ENCODE measurements around the gene MEX3A.
"Not testable (repeated sequence)": the region's sequence is repeated elsewhere in the genome, so short reads cannot be mapped to it uniquely, and the experiment has no call there.

Gene MEX3A

DNA sequence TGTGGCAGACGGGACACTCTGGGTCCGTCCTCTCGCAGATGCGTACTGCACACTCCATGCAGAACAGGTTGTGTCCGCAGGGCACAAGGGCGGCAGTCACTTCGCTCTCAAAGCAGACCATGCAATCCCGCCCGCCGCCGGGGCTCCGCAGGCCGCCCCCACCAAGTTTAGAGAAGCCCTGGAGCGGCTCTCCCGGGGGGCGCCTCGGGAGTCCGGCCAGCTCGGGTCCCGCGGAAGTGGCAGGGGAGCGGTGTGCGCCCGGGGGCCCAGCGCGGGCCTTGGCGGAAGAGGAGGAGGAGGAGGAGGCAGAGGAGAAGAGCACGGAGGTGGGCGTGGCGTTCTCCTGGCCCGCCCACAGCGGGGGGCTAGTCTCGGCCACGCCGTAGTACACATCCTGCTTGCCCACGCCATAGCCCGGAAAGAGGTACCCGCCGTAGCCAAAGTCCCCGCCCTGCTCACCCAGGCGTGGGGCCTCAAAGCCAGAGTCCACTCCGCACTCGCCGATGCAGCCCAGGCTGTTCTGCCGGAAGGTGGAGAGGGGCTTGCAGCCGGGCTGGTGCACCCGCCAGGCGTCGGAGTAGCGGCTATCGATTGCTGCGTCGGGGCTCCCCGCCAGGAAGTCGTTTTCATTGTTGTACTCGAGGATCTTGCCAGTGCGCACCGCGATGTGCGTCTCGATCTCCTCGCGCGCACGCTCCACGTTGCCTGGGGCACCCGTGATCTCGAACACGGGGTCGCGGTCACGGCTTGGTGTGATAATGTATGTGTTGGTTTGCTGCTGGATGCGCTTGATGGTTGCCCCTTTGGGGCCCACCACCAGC is 5.4 kb downstream of the MEX3A start:
- DNase-seq, result no peak

DNA sequence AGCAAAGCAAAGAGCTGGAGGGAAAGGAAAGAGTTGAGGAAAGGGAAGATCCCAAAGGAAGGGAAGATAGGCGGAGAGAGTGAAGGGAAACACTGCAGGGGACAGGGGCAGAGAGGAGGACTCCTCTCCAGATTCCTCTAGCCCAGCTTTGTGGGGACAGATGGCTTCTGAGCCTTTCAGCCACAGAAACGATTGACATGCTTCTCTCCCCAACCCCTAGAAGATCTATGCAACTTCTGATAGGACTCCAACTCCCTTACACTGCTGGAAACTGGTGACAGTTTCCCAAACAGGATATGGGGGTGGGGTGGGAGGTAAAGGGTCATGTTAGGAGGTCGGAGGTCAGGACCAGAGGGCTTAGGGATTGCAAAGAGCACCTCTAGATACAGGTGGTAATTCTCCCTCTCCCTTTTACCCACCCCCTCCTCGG is 6.5 kb downstream of the MEX3A start:
- no peak for DNase-seq

DNA sequence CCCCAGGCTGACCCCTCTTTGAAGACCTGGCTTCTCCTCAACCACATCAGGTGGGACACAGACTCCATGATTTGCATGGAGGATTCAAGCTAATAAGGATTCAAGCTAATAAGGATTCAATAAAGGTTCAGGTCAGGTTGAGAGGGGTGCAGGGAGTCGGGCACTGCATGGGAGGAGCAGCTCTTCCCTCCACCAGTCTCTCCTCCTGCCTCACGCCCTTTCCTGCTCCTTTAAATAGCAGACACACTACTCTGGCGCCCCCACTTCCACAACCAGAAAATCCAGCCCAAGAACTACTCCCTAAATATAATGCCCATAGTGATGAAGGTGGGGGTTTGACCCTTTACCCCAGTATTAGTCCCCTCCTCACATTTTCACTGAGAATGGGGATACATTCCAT is 7.1 kb downstream of the MEX3A start:
- DNase-seq, result no peak

DNA sequence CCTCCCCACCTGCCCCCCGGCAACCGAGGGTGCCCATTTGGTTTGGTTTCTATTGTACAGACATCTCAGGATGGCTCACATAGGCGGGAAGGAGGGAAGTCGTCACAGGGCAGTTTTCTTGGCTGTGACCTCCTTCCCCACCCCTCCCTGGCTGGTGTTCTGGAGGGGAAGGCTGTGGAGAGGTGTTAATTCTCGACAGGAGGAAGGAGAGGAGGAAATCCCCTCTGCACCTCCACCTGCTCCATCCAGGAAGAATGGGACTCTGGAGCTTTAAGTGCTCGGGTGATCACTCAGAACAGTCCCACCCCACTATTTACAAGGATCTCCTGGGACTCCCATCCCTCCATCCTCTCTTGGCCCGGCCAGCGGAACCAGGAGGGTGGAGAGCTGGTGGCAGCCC is 7.6 kb downstream of the MEX3A start:
- DNase-seq, result no peak

DNA sequence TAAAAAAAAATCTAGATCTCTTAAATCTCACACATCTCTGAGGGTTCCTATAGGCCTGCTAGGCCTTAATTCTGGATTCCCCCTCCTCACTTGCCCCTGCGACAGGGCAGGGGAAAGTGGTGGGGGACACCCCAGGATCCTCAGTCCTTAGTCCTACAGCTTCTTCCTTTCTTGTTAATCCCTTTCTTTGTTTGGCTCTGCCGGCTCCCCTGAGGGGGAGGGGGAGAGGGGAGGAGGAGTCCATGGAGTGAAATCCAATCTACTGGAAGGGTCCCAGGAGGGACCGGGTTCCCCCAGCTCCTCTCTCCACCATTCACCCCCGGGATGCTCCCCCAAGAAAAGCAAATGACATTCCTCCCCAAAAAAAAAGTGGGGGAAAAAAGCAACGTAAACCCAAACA is 8.5 kb downstream of the MEX3A start:
- DNase-seq, result no peak

DNA sequence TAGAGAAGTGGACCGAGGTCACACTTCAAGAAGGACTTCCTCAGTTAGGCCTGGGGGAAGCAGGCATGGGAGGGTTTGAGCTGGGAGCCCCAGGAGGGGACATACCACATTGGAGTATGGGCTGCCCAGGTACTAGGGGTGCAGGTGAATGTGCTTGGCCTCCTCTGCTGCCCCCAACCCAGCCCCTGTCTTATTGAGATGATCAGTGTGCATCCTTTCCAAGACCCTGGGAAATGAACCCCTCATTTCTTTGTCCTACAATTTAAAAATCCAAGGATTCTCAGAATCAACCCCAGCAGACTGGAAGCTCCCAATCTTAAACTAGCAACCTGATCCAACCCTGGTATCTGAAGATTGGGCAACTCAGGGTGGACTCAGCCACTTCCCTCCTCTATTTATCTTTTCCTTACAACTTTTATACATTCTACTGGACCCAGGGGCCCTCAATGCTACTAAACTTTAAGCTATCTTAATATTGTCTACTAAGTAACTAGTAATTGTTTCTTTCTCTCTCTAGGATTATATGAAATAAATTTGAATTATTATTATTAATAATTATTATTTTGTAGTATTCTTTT is 9.1 kb downstream of the MEX3A start:
- no peak for DNase-seq

DNA sequence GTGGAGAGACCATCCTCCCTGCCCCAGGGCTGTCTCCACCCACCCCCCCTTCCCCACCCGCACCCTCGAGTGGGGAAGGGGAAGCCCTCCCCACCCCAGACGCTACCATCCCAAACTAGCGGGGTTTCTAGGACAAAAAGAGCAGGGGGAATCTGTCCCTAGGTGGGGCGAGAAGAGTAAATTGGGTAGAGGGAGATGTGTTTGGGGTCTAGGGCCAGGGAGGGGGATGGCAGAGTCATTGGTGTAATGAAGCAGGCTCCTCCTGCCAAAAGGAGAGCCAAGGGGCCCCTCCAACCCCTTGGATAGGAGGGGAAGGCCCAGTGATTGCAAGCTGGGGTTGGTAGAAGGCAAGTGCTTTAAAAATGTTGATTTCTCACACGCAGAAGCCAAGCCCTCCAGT is 10.0 kb downstream of the MEX3A start:
- DNase-seq, result no peak

DNA sequence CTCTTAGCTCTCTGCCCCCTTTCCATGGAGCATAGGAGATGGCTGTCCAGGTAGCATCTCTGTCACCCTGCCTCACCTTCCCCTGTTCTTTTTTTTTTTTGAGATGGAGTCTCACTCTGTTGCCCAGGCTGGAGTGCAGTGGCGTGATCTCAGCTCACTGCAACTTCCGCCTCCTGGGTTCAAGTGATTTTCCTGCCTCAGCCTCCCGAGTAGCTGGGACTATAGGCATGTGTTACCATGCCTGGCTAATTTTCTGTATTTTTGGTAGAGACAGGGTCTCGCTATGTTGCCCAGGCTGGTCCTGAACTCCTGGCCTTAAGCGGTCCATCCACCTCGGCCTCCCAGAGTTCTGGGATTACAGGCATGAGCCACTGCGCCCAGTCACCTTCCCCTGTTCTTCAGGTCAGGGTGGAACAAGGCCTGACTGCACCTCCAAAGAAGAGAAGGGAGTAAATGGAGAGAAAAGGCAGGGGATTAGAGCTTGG is 10.9 kb downstream of the MEX3A start:
- DNase-seq, result not testable (repeated sequence)

DNA sequence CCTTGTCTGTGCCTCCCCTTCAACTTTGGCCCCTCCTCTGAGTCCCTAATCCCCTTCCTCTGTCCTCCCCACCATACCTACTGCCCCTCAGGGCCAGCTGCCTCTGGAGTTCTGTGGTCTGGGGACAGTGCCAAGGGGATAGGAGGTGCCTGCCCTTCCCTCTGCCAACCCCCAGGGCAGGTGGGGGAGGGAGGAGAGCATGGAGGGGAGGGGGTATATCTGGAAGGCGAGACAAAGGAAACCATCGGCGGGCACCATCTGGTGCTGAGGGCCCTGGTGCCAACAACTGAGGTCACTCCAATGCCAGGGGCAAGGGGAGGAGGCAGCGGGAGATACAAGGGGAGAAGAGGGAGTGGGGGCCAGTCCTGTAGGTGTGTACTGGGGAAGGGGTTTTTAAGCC is 11.7 kb downstream of the MEX3A start:
- DNase-seq, result no peak

DNA sequence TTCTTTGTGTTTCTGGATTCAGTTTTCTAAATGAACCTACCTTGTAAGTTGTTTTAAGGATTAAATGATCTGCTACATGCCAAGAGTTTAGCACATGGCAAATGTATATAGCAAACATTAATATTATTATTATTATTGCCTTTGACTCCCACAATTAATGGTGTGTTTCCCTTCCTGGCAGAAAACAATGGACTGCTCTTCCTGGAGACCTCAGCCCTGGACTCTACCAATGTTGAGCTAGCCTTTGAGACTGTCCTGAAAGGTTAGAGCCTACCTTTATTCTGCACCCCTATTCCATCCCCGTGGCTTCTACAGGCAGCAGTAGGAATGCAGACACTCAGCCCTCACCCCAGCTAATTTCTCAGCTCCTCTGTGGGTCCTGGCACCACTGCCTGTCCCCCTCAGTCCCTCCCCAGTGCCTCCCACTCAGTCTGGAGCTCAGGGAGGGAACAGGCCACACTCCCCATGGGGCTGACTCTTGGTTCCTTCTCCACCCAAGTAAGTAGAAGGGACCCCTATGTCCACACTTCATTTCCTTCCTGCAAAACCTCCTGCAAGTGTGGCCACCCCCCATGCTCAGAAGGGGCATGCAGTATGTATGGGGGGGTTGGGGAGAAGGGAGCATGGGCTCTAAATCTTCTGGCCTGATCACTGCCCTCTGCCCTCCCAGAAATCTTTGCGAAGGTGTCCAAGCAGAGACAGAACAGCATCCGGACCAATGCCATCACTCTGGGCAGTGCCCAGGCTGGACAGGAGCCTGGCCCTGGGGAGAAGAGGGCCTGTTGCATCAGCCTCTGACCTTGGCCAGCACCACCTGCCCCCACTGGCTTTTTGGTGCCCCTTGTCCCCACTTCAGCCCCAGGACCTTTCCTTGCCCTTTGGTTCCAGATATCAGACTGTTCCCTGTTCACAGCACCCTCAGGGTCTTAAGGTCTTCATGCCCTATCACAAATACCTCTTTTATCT is 12.5 kb downstream of the MEX3A start:
- no peak for DNase-seq

DNA sequence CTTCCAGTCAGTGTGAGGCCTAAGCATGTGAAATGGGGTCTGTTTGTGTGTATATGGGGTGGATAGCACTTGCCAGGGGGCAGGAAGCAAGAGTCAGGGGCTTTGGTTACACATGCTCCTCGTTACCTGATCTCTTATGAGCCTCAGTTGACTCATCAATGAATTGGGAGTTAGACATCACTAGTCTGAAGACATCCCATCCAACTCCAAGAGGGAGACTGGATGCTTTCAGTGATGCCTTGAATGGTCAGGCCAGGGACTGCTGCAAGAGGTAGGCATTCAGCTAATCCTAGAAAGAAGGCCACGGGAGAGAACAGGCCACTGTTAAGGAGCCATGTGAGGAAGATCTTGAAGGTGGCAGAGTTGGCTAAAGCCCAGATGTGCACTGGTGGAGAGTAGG is 15.0 kb downstream of the MEX3A start:
- DNase-seq, result no peak

DNA sequence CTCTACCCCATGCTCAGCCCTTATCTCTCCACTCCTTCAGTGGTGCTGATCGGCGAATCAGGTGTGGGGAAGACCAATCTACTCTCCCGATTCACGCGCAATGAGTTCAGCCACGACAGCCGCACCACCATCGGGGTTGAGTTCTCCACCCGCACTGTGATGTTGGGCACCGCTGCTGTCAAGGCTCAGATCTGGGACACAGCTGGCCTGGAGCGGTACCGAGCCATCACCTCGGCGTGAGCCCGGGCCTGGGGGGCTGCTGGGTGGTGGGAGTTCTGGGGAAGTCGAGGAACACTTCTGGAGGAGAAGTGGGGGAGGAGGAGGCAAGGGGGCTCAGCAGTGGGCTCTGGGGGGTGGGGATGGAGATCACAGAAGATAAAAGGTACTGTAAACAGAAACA is 16.4 kb downstream of the MEX3A start:
- DNase-seq, result no peak

DNA sequence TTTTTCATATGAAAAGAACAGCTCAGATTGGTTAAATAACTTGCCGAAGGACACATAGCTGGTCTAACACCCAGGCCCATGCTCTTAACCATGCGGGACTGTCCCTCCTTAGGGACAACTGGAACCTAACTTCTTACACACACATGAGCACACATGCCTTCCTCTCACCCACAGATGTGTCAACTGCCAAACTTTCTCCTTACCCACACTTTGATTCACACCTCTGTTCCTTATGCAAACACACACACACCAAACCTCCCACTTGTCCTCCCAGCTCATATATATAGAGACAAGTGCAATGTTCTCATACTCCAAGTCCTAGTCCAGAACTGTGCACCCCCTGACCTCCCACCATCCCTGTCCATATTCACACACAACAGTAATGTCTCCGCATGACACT is 17.1 kb downstream of the MEX3A start:
- DNase-seq, result no peak

DNA sequence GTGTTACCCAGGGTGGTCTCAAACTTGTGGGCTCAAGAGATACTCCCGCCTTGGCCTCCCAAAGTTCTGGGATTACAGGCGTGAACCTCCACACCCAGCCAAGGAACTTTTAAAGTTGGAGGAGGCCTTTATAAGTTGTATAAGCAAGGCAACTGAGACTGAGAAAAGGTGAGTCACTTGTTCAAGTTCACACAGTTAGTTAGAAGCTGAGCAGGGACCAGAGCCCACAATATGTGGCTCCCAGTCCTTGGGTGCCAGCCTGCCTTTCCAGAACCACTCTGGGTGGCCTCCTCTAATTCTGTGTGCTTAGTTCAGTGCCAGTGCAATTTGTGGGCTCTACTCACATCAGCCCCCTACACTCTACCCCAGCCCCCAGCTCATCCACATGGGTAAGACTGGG is 17.6 kb downstream of the MEX3A start:
- no peak for DNase-seq

DNA sequence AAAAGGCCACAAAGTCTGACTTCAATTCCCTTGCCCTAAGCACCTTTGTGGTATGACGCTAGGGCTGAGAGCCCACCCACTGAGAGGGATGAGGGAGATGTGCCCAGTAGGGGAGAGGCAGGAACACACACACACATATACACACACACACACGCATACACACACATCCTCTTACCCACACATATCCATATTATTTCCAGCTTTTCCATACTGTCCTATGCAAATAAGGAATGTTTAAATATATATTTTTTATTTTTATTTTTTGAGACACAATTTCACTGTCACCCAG is 18.3 kb downstream of the MEX3A start:
- no peak for DNase-seq

DNA sequence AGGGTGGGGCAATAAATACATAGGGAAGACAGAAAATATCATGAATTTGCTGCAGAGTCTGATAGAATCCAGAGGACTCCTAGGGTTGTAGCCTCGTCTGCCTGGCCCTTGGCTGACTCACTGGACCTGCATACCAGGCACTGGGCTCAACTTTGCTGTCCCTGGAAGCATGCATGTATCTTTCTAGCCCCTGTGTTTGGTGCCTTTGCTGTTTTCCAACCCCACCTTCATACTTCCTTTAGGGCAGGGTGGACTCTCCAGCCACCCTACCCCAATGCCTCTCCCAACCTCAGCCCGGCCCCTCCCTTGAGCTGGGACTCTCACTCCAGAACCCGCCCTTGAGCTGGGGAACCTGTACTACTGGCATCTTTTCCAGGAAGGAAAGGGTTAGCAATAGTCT is 20.1 kb downstream of the MEX3A start:
- no peak for DNase-seq

DNA sequence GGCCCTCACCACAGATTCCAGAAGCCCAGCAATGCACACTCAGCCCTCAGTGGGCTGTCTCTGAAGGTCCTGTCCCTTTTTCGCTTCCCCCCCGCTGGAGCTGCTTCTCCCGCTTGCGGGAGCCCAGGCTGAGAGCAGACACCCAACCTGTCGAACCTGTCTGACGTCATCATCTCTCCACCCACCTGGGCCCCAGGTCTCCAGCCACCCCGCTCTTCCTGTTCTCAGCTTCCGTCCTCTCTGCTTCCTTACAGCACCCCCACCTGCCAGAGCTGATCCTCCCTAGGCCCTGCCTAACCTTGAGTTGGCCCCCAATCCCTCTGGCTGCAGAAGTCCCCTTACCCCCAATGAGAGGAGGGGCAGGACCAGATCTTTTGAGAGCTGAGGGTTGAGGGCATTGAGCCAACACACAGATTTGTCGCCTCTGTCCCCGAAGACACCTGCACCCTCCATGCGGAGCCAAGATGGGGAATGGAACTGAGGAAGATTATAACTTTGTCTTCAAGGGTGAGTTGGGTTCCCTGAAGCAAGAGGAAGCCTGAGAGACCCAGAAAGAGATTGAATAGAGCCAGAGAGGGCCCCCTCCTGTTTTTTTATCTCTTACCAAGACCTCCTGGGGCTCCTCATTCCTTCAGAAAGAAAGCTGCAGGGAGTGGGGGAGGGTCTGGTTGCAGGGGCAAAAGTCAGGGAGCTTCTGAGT is 21.2 kb downstream of the MEX3A start, which contains the start of gene RAB25:
TSS of gene RAB25 (plus strand) at position 224 of the 700 bp plus-strand sequence. CDS start at position 465, 241 bp downstream.
- DNase-seq, result no peak

DNA sequence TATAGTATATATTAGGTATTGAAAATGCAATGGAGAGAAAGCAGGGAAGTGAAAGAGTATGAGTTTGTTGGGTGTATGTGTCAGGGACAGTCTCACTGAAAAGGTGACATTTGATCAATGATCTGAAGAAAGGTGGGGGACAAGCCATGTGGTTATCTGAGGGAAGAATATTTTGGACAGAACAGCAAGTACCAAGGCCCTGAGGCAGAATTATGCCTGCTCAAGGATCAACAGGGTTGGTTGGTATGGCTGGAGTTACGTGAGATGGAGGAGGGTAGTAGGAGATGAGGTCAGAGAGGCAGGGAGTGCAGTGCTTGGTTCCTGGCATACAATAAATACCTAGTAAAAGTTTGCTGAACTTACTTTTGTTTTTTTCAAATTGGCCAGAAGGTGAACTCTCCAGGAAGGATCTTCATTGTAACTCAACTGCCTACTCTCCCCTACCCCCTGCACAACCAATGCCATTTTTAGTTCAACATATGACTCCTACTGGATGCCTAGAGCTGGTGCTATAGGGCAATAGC is 25.9 kb downstream of the MEX3A start:
- DNase-seq, result no peak

DNA sequence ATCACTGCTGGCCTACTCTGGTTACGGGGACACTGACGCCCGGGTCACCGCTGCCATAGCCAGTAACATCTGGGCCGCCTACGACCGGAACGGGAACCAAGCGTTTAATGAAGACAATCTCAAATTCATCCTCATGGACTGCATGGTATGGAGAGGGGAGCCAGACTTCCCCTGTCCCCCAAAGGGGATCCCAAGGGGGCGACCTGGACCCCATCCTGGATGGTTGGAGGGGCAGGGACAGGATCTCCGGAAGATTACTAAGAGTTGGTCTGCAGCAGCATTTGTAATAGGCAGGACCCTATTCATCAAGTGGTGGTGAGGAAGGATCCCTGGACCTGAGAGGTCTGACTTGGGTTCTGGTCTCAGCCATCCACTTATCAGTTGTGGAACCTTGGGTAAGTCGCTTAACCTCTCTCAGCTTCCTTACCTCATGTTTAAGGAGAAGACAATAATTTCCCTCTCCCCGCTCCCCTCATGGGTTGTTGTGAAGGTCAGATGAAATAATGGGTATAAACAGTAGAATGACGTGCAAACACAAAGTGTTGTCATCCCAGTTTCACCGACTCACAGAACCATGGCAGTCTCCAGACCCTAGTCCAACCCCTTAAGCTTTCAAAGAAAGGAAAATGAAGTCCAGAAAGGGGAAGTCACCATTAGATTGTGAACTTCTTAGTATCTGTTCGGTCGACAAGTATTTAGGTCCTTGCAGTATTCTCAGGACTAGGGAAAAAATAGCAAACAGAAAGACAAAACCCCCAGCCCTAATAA is 26.8 kb downstream of the MEX3A start:
- no peak for DNase-seq

DNA sequence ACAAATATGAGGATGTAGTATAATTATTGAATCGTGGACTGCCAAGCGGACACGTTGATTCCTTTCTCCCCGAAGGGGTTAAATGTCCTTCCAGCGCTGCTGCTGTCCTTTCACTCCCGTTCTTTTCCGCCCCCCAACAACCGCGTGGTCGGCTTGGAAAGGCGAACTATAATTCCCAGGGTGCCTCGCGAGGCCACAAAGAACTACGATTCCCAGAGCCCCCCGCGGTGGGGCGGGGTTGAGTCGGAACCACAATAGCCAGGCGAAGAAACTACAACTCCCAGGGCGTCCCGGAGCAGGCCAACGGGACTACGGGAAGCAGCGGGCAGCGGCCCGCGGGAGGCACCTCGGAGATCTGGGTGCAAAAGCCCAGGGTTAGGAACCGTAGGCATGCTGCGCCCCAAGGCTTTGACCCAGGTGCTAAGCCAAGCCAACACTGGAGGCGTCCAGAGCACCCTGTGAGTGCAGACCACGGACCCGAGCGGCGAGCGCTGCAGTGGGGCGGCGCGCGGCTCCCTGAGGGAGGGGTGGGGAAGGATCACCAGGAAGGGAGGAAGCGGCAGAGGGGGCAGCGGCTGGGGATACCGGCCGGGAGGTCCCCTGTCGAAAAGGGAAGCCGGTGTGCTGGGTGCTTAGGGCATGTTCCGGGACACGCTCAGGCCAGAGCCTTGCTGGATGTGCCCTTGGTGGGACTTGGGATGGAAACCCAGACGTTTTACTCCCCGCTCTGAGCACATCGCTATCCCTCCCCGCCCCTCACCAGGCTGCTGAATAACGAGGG is 27.6 kb downstream of the MEX3A start, which contains the start of gene LAMTOR2:
TSS of gene LAMTOR2 (plus strand) at position 283 of the 781 bp plus-strand sequence. CDS start at position 391, 108 bp downstream.
- peak; percentile 93 for DNase-seq
